NCI-H2171 treated with DMSO at 0.1 percent for 48 hours (cell line): ENCODE results near the gene AOPEP.
"Not testable (repeated sequence)": the region's sequence is repeated elsewhere in the genome, so short reads cannot be mapped to it uniquely, and the experiment has no call there.

ENCODE experiments used
- DNase-seq: peaks from one replicate; lab custom pipeline; 2025; lab: John Stamatoyannopoulos, UW

The AOPEP gene

GRCh38 chr9:95015569-95015968 is 289.1 kb downstream of the AOPEP start:
- DNase-seq = no peak

- DNase-seq = no peak
Measured at GRCh38 chr9:95017062-95017461, 290.6 kb downstream of the AOPEP start.

GRCh38 chr9:95017661-95018060 is 291.2 kb downstream of the AOPEP start:
- DNase-seq = no peak

DNA sequence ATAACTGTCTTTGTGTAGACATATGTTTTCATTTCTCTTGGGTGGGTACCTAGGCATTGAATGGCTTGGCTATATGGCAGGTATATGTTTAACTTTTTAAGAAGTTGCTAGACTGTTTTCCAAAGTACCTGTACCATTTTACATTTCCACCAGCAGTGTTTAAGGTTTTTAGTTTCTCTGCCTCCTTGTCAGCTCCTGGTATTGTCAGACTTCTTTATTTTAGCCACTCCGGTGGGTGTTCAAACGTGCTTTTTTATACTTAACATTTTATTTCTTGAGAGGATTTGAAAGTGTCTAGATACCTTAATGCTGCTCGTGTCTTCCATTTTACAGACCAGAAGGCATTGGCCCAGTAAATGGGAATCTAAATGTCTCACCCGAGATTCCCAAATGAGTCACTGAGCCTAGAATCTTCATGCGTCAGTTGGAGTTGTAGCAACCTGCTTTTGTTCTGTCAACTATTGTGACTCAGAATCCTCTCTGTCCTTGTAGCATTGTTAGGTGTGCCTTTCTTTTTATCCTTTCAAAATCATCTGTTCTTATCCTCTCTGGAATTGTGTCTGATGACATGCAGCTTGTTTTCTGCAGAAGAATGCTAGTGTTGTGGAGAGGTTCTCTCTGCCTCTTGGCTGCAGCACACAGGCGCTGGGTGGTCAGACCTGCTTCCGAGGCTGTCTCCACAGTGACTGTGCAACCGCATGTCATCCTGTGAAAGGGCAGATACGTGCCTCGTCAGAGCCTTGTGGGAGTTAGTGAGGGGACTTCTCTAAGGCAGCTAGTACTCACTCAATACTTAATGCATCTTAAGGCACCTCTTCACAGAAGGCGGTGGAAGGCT is 291.8 kb downstream of the AOPEP start:
- DNase-seq = no peak

DNA sequence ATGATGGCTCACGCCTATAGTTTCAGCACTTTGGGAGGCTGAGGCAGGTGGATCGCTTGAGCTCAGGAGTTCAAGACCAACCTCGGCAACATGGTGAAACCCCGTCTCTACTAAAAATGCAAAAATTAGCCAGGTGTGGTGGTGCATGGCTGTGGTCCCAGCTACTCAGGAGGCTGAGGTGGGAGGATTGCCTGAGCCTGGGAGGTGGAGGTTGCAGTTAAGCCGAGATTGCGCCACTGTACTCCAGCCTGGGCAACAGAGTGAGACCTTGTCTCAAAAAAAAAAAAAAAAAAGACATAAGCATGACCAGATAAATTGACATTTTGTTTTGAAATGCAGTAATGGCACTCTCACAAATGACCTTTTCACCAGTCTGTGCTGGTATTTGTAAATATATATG is 294.1 kb downstream of the AOPEP start:
- DNase-seq = not testable (repeated sequence)

GRCh38 chr9:95021166-95021886 is 294.8 kb downstream of the AOPEP start:
- DNase-seq = no peak

DNA sequence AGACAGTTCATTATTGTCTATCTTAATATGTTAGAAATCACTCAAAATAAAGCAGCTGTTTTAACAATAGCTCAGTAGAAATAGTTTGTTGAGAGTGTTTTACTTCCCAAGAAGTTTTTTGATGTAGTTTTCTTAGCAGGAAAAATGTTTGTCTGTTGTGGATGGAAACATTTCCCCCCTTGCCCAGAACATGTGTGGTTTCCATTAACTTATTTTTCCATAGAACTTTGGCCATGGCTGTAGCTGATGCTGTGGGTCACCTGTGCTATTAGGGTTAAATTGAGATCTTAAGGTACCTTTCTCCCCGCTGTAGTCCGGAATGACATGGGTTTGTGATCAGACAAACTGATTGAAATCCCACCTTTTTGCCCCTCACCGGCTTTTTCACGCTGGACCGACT is 296.2 kb downstream of the AOPEP start:
- no peak for DNase-seq

GRCh38 chr9:95023217-95024003 is 296.9 kb downstream of the AOPEP start:
- no peak for DNase-seq

GRCh38 chr9:95024097-95024671 is 297.7 kb downstream of the AOPEP start:
- no peak for DNase-seq

DNA sequence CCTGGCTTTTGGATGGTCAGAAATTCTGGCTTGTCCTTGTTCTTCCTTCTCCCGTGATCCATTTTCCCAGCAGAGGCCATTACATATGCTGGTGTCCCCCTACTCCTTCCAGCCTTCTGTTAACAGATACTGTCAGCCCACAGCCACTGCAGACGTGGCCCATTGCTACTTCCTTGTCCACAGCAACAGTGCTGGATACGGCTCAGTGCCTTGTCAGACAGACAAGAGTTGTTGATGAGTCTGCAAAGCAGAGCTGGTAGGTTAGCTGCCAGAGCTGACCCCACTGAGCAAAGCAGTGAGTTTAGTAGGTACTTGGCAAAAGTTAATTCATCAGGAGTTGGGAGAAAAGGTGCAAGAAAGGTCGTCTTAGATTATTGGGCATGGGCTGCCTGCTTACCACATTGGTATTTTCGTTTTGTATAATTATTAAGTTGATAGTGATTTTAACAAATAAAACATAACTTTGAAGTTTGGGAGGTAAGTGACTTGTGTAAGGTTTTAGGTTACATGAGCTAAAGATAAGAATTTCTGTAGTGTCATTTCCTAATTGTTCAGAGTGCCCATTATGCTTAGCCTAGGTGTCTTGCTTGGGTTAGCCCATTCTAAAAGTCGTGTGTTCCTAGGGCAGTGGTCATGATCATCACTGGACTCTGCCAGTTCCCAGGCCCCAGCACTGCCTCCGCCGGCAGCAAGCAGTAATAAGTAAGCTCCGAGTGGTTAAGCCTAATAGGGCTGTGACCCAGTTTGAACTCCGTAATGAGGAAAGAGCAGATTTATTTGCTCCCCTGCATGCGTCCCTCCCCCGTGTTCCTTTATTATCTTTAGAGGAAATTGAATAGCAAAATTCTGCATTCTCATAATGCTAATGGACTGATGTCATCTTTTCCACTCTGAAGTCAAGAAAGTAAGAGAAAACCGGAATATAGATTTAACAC is 299.0 kb downstream of the AOPEP start:
- DNase-seq = no peak

DNA sequence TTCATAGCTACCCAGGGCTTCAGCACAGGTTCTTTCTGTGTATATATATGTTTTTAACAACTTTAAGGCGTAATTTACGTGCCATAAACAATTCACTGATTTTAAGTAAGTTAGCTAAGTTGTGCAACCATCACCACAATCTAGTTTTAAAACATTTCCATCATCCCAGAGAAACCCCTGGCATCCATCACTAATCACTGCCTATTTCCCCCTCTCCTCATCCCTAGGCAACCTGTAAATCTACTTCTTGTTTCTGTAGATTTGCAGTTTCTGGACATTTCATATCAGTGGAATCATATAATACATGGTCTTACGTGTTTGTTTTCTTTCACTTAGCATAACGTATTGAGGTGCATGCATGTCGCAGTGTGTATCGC is 299.6 kb downstream of the AOPEP start:
- no peak for DNase-seq

DNA sequence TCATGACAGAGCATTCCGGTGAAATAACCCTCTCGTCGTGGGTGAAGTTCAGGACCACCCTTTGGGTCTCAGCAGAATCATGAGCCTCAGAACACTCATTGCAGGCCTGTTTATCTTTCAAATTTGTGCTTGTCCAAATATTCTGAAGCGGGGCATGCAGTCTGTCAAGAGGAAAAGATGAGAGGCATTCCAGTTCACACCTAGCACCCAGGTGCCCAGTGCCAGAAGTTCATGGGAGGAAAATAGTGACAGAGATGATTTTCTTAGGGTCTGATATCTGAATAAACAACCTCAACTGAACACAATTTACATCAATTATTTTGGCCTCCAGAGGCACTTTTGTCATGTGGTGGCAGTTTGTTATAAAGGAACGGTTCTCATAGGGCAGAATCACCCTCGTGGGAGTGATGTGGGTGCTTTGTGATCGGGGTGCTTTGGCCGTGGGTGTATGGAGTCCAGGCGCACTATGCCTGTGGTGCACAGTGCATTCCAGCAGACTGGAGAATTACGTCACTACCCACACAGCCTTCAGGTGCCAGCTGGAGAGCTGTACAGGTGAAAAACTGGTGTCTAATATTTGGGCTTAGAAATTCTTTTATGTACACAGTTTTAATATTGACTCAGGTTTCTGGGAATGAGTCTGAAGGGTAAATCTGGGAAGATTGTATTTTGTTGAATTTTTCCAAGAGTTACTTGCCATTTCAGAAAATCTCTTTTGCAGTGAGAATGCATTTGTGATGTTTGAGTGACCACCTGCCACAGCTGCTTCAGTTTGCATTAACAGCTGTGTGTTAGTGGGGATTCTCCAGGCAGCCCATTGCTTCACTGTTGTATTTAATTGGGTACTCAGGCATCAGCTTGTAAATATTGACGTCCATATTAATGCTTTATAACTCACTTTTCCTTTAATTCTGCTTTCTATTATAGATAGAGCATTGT is 301.7 kb downstream of the AOPEP start:
- DNase-seq = peak; percentile 83

GRCh38 chr9:95028853-95029219 is 302.3 kb downstream of the AOPEP start:
- peak; percentile 83 for DNase-seq

GRCh38 chr9:95029288-95029687 is 302.8 kb downstream of the AOPEP start:
- DNase-seq = peak; percentile 68

DNA sequence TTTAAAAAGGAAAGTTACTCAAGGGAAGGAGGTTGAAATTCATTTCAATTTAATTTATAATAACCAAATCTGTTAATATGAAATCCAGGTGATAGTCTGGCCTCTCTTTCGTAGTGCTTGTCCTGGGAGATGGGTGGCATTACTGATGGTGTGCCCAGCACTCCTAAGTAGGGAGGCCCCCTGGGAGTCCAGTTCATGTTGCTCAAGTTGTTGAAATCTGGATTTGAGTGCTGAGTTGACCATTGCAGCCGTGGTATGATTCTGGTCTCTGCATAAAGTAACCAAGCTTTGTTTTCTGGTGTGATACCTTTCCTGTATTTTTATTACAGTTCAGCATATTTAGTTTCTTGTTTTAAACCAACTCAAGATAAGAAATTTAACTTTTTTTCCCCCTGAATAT is 303.2 kb downstream of the AOPEP start:
- no peak for DNase-seq

GRCh38 chr9:95030344-95030743 is 303.8 kb downstream of the AOPEP start:
- DNase-seq = no peak

GRCh38 chr9:95030920-95031642 is 304.6 kb downstream of the AOPEP start:
- DNase-seq = no peak

DNA sequence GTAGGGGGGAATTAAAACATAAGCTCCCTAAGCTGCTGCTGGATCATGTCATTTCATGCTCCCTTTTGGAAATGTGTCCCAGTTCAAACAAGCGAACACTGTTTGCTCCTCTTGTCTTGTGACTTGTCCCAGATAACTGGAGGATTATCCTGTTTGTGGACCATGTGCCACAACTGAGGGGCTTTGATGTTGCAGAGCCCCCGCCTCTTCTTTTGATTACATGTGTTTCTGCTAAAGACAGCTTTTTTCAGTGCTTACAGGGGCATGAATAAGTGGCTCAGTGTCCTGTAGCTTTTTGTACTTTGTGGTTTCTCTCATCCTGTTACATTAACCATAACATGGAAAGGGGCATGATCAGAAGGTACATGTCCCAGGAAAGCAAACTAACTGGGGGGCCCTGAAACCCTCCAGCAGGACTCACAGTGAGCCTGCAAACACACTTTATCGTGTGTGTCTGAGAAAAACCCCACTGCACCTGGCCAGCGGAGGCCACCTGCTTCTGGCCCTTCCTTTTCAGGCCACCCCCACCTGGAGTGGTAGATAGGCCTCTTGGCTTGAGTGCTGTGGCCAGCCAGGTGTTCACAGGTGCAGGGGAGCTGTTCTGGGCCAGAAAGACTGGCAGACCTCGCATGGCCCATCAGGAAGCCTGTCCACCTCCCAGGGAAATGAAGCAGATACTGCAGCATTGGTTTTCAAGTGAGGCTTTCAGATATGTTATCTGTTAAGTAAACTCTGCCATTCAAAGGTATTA is 305.4 kb downstream of the AOPEP start:
- DNase-seq = no peak
